ENCODE data around the gene NDUFS2.

The NDUFS2 gene

GRCh38 chr1:161177936-161178244, 24.3 kb upstream of the NDUFS2 start:
- no peak for TF ChIP-seq CTCF (IDR thresholded peaks at IDR 0.05; ENCODE audit: low read depth, low read length)
- no peak for DNase-seq (ENCODE audit: extremely low read depth, low read depth)

- TF ChIP-seq CTCF (IDR thresholded peaks at IDR 0.05; ENCODE audit: low read depth, low read length) = no peak
- no peak for DNase-seq (ENCODE audit: extremely low read depth, low read depth)
These were observed 22.5 kb upstream of the NDUFS2 start for GRCh38 chr1:161179698-161180097.

GRCh38 chr1:161180639-161181038, 21.5 kb upstream of the NDUFS2 start:
- no peak for DNase-seq (ENCODE audit: extremely low read depth, low read depth)
- peak; percentile 23 for TF ChIP-seq CTCF (IDR thresholded peaks at IDR 0.05; ENCODE audit: low read depth, low read length)

GRCh38 chr1:161182214-161182613, 20.0 kb upstream of the NDUFS2 start:
- no peak for DNase-seq (ENCODE audit: extremely low read depth, low read depth)
- no peak for TF ChIP-seq CTCF (IDR thresholded peaks at IDR 0.05; ENCODE audit: low read depth, low read length)

DNA sequence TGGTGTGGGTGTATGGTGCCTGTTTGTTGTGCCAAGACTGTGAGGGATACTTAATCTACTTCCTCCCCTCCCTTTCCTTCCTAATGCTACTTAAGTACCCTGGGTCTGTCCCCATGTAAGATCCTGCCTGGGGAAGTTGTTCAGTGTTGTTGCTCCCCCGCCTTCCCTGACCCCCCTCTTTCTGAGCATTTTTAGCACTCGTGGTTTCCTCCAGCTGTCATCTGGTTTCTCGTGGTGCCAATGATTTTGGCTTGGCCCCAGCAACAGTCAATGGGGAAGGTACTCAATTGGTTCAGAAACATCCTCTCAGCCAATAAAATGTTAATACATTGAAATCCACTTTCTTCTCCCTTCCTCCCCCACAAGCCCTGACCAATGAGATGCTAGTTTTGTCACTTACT, 16.9 kb upstream of the NDUFS2 start:
- no peak for DNase-seq (ENCODE audit: extremely low read depth, low read depth)
- no peak for TF ChIP-seq CTCF (IDR thresholded peaks at IDR 0.05; ENCODE audit: low read depth, low read length)

DNA sequence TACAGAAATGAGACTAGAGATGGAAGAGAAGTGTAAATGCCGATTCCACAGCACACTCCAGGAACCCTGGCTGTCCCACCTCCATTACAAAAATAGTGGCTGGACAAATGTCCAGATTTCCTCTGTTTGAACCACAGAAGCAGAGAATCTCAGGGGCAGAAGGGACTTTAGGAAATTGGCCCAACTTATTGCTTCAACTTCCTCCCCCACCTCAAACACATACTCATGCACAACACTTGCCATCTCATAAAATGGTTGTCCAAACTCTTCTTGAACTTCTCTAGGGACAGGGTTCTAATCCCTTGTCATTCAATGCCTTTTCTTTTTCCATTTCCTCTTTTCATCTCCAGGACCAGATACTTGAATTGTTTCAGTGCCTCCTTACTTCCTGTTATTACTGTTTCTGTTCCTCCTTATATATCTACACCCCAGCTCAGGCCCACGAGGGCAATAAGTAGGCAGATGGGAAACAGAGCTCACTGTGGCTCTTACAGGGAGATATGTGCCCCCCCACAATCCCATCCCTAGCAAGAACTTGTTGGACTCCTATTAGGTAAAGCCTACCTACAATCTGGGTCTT, 16.3 kb upstream of the NDUFS2 start:
- TF ChIP-seq CTCF (IDR thresholded peaks at IDR 0.05; ENCODE audit: low read depth, low read length) = no peak
- no peak for DNase-seq (ENCODE audit: extremely low read depth, low read depth)

DNA sequence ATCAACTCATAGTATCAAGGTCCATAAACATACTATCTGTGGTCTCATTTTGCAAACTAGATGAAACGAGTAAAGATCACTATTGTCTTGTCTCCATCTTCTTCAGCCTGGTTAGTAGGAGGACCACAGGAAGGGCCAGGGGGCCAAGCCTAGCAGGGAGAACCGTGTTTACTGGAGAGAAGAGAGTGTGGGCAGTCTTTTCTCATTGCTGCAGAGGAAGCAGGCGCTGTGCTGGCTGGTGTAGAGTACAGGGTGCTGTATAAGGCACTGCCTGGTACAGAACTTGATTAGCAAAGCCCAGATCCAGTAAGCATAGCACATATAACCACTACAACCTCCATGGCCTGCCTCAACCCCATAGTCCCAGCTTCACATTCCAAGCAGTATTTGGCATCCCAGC, 14.9 kb upstream of the NDUFS2 start:
- TF ChIP-seq CTCF (IDR thresholded peaks at IDR 0.05; ENCODE audit: low read depth, low read length) = no peak
- no peak for DNase-seq (ENCODE audit: extremely low read depth, low read depth)
